T47D (cell line): ENCODE data around the gene GALNTL6.
"Not testable (repeated sequence)": the region's sequence is repeated elsewhere in the genome, so short reads cannot be mapped to it uniquely, and the experiment has no call there.

Source experiments
- DNase-seq, 2 experiments: peaks; one replicate each; pipeline versions ENCODE4 v3.0.0 to v3.0.0-alpha.2; 2011 to 2012; ENCODE audit warnings: low read depth in 1 of 2, low spot score in 1 of 2
- JUND ChIP-seq: IDR thresholded peaks from 2 replicates; pipeline ENCODE4 v1.6.1; 2012; ENCODE audit warnings: low read depth
- in situ Hi-C: cut with HindIII; loops from 2 replicates; pipeline ENCODE4 v1.10.0; 2016; ENCODE audit warnings: low sequenced_read_pairs, low pct_unique_long_range_greater_than_20kb

Gene GALNTL6

GRCh38 chr4:172411149-172411548 lies 597.9 kb downstream of the GALNTL6 start:
- DNase-seq = no peak
- TF ChIP-seq JUND = no peak
- in situ Hi-C loops = no loop called here

GRCh38 chr4:172412851-172413580 lies 599.8 kb downstream of the GALNTL6 start:
- DNase-seq = no peak
- TF ChIP-seq JUND = no peak
- in situ Hi-C loops = no loop called here

GRCh38 chr4:172428979-172429378 lies 615.8 kb downstream of the GALNTL6 start:
- in situ Hi-C loops, DNase-seq: not testable (repeated sequence)

- no peak for DNase-seq
- in situ Hi-C loops = no loop called here
- TF ChIP-seq JUND = no peak
Measured at GRCh38 chr4:172480471-172480870, 667.3 kb downstream of the GALNTL6 start.

GRCh38 chr4:172481802-172482508 lies 668.8 kb downstream of the GALNTL6 start:
- TF ChIP-seq JUND = no peak
- DNase-seq = no peak
- in situ Hi-C loops = no loop called here

GRCh38 chr4:172485007-172485406 lies 671.8 kb downstream of the GALNTL6 start:
- no peak for DNase-seq
- in situ Hi-C loops = no loop called here

GRCh38 chr4:172486531-172486930 lies 673.3 kb downstream of the GALNTL6 start:
- TF ChIP-seq JUND = no peak
- no peak for DNase-seq
- in situ Hi-C loops = no loop called here

More at GRCh38 chr4:172485007-172485406, 671.8 kb downstream of the GALNTL6 start:
- no peak for TF ChIP-seq JUND

- in situ Hi-C loops = no loop called here
- no peak for TF ChIP-seq JUND
- no peak for DNase-seq
Measured at GRCh38 chr4:172489861-172490260, 676.7 kb downstream of the GALNTL6 start.

- in situ Hi-C loops = no loop called here
- no peak for DNase-seq
- no peak for TF ChIP-seq JUND
Measured at GRCh38 chr4:172495769-172496168, 682.6 kb downstream of the GALNTL6 start.

GRCh38 chr4:172497321-172497720 lies 684.1 kb downstream of the GALNTL6 start:
- no peak for DNase-seq
- no peak for TF ChIP-seq JUND
- in situ Hi-C loops = no loop called here

- no peak for DNase-seq
- TF ChIP-seq JUND = no peak
- in situ Hi-C loops = no loop called here
Measured at GRCh38 chr4:172514011-172514410, 700.8 kb downstream of the GALNTL6 start.

- no peak for TF ChIP-seq JUND
- DNase-seq = no peak
- in situ Hi-C loops = no loop called here
Measured at GRCh38 chr4:172514801-172515200, 701.6 kb downstream of the GALNTL6 start.

- TF ChIP-seq JUND = no peak
- DNase-seq = no peak
- in situ Hi-C loops = no loop called here
Measured at GRCh38 chr4:172515266-172515879, 702.2 kb downstream of the GALNTL6 start.

GRCh38 chr4:172517391-172517790 lies 704.2 kb downstream of the GALNTL6 start:
- no peak for TF ChIP-seq JUND
- in situ Hi-C loops = no loop called here
- no peak for DNase-seq
